ENCODE measurements around the gene SNED1. TPM values are rescaled to one million over a fixed set of nuclear protein-coding genes. Genes with fewer than 3 reads are reported as not detected.
"Not testable (repeated sequence)": the region's sequence is repeated elsewhere in the genome, so short reads cannot be mapped to it uniquely, and the experiment has no call there.

The SNED1 gene
- total and polyA plus RNA-seq, 7 donors: 0.69 to 37.1 (median 8.3) TPM

DNA sequence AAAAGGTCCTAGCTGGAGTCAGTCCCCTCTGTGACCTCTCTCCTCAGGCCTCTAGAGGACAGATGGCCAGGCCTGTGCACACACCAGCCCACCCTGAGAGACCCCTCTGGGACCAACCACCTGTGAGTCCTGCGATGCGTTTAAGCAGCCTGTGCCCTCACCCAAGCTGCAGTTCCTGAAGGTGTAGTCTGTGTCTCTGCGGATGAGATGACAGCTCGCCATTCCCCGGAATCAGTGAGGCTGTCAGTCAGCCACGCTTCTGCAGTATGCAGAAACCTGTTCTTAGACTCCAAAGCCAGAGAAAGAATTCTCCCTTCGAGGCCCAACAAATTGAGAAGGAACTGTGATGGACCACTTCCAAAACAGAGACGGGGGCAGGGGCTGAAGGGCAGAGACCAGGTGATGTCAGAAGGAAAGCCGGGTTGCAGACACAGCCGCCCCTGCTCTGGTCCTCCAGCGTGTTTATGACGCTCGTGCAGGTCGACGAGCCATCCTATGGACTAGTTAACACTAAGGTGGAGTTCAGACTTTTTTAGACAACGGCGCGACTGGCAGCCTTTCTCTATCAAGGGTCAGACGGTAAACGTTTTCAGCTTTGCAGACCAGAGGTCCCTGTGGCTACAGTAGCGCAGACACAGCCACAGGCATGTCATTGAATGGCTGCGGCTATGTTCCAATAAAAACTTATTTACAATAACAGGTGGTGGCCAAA lies 93.5 kb downstream of the SNED1 start:
- intact Hi-C loops (cut with DNase I): no loop called here
- 90 to 94% methylated on average over 22 of the region's 22 CpGs for WGBS, 2 donors

DNA sequence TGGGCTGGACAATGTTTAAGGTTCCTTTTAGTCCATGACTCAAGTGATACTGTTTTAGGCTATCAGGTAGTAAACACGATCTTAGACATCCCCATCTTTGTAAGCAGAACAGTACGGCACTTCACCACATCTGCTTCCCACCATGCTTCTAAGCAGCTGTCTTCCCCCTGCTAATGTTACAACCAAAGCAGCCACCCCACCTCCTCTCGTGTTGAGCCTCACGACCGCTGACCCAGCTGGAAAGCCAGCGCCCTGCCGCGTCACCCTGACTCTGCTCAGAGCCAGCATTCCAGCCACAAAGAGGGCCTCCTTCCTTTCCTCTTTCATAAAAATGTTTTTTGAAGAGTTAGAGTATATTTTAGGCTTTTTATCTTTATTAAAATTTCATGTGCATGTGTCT lies 94.3 kb downstream of the SNED1 start:
- Histone ChIP-seq H3K27ac (no peak overlapping the region), H3K4me3 (no peak overlapping the region), H3K27me3 (no peaks in the 10 kb centered on the region), H3K9me3 (no peaks in the 10 kb centered on the region), H3K36me3 (peaks cover 13 to 99% (median 40%) of the 10 kb centered on the region in 4 donors), H3K4me1 (no peaks in the 10 kb centered on the region)
- DNase-seq: no peak
- TF ChIP-seq POLR2A (IDR thresholded peaks at IDR 0.05) (no peak), EP300 (IDR thresholded peaks at IDR 0.05) (no peak), POLR2AphosphoS5 (IDR thresholded peaks at IDR 0.05) (no peak)
- TF ChIP-seq, protein P1, sequence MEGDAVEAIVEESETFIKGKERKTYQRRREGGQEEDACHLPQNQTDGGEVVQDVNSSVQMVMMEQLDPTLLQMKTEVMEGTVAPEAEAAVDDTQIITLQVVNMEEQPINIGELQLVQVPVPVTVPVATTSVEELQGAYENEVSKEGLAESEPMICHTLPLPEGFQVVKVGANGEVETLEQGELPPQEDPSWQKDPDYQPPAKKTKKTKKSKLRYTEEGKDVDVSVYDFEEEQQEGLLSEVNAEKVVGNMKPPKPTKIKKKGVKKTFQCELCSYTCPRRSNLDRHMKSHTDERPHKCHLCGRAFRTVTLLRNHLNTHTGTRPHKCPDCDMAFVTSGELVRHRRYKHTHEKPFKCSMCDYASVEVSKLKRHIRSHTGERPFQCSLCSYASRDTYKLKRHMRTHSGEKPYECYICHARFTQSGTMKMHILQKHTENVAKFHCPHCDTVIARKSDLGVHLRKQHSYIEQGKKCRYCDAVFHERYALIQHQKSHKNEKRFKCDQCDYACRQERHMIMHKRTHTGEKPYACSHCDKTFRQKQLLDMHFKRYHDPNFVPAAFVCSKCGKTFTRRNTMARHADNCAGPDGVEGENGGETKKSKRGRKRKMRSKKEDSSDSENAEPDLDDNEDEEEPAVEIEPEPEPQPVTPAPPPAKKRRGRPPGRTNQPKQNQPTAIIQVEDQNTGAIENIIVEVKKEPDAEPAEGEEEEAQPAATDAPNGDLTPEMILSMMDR (IDR thresholded peaks at IDR 0.05): no peak
- WGBS, 2 donors: 84 to 88% methylated on average over 8 of the region's 8 CpGs
- intact Hi-C loops (cut with DNase I): no loop called here

More for the DNA sequence above, 93.5 kb downstream of the SNED1 start:
- Histone ChIP-seq H3K36me3 (peaks cover 18 to 99% (median 43%) of the 10 kb centered on the region in 4 donors), H3K9me3 (no peaks in the 10 kb centered on the region), H3K4me1 (no peaks in the 10 kb centered on the region), H3K27me3 (no peaks in the 10 kb centered on the region), H3K27ac (no peak overlapping the region), H3K4me3 (no peak overlapping the region)
- TF ChIP-seq, protein P1 (IDR thresholded peaks at IDR 0.05): no peak
- TF ChIP-seq POLR2A (IDR thresholded peaks at IDR 0.05) (no peak), POLR2AphosphoS5 (IDR thresholded peaks at IDR 0.05) (no peak), EP300 (IDR thresholded peaks at IDR 0.05) (no peak)
- no peak for DNase-seq

DNA sequence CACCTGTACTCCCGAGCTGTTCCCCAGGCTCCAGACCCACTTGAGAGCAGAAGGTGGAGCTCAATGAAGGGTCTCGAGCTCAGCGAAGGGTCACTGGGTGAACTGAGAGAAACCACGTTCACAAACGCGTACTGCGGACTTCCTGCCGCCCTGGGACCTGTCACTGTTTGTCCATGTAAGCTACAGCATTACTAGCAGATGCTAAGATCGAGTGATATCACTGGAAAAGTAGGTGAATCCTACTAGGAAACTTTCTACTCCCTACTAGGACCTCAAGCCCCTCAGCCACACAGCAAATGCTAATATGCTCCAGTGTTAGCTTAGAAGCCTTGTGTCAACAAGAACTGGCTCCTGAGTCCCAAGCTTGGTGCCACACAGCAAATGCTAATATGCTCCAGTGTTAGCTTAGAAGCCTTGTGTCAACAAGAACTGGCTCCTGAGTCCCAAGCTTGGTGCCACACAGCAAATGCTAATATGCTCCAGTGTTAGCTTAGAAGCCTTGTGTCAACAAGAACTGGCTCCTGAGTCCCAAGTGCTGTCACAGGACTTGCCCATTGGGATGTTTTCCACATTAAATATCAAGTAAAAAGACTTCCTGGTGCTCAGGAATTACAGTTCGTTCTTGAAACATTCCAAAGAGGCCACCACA lies 94.8 kb downstream of the SNED1 start:
- WGBS, 2 donors: 84% methylated on average over 10 of the region's 10 CpGs
- H3K9me3 ChIP-seq; H3K4me1 ChIP-seq; H3K27me3 ChIP-seq; H3K4me3 ChIP-seq; DNase-seq; intact Hi-C loops (cut with DNase I); H3K27ac ChIP-seq: not testable (repeated sequence)
- H3K36me3 ChIP-seq: peaks cover 9 to 99% (median 35%) of the 10 kb centered on the region in 4 donors

DNA sequence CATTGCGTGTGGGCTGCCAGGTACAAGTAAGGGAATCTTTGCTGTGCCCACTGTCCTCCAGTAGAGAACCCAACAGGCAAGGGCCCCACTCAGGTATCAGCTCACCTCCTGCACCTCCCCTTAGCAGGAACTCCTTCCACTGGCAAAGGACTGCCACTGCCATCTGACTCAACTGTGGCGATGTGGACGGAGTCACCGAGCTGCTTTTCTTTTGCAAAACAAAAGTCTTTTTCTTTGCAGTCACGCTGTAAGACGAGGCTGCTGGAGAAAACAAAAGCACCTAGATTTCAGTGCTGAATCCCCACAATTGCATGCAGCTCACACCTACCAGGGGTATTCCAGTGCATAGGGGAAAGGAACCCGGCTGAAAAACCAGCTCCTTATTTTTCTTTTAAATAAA lies 95.8 kb downstream of the SNED1 start:
- peaks cover 0 to 99% (median 28%) of the 10 kb centered on the region in 4 donors for H3K36me3 ChIP-seq
- intact Hi-C loops (cut with DNase I): no loop called here

DNA sequence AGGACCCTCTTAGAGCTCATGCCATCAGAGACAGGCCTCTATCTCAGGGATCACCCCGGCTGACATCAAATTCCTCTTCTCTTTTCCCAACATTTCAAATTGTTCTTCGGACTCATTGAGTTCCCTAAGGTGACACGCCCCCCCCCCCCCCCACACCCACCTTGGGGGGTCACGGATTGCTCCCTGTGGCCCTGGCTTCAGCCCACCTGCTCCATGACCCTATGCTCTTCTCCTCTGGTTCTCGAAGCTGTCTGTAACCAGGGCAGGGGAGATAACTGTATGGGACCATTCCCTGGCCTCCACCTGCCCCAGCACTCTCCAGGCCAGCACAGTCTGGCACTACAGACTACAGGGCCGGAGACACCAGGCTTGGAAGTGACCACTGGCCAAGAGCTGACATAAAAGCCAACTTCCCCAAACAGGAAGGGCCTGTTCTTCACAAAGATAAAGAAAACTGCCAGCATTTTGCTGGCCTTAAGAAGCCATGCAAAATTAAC lies 96.6 kb downstream of the SNED1 start:
- DNase-seq: no peak
- TF ChIP-seq POLR2AphosphoS5 (IDR thresholded peaks at IDR 0.05) (no peak), POLR2A (IDR thresholded peaks at IDR 0.05) (no peak), EP300 (IDR thresholded peaks at IDR 0.05) (no peak)
- TF ChIP-seq, protein P1 (IDR thresholded peaks at IDR 0.05): no peak
- Histone ChIP-seq H3K9me3 (no peaks in the 10 kb centered on the region), H3K4me3 (no peak overlapping the region), H3K27ac (no peak overlapping the region), H3K27me3 (no peaks in the 10 kb centered on the region), H3K4me1 (no peaks in the 10 kb centered on the region), H3K36me3 (peaks cover 0 to 96% (median 24%) of the 10 kb centered on the region in 4 donors)
- intact Hi-C loops (cut with DNase I): no loop called here
- 72 to 89% methylated on average over 6 of the region's 6 CpGs for WGBS, 2 donors

More for the DNA sequence above, 95.8 kb downstream of the SNED1 start:
- H3K4me3 ChIP-seq: no peak overlapping the region
- TF ChIP-seq POLR2A (IDR thresholded peaks at IDR 0.05) (no peak), EP300 (IDR thresholded peaks at IDR 0.05) (no peak), POLR2AphosphoS5 (IDR thresholded peaks at IDR 0.05) (no peak)
- TF ChIP-seq, protein P1 (IDR thresholded peaks at IDR 0.05): no peak
- 93 to 95% methylated on average over 7 of the region's 7 CpGs for WGBS, 2 donors
- no peaks in the 10 kb centered on the region for H3K27me3 ChIP-seq
- no peaks in the 10 kb centered on the region for H3K9me3 ChIP-seq
- H3K4me1 ChIP-seq: no peaks in the 10 kb centered on the region
- DNase-seq: no peak
- no peak overlapping the region for H3K27ac ChIP-seq

Data from sigmoid colon (tissue), 7 donors.